OCI-LY7 (cell line): ENCODE data around the gene HSPBP1.

Experiments used
- EZH2phosphoT487 ChIP-seq: fragments of 200-600 bp; sonication (generic); IDR thresholded peaks from 2 replicates; pipeline ENCODE4 v1.6.1; 2018; ENCODE audit warnings: low read depth, borderline replicate concordance, mild to moderate bottlenecking, mixed run types, antibody characterized with exemption, low read length, moderate library complexity, mixed read lengths
- TF ChIP-seq, protein P1 (sequence below): fragments of 200-600 bp; sonication (generic); conservative IDR thresholded peaks from 2 replicates; pipeline ENCODE4 v1.5.1; 2014; ENCODE audit warnings: mild to moderate bottlenecking, antibody characterized with exemption, low read length, moderate library complexity, mixed read lengths

DNA sequence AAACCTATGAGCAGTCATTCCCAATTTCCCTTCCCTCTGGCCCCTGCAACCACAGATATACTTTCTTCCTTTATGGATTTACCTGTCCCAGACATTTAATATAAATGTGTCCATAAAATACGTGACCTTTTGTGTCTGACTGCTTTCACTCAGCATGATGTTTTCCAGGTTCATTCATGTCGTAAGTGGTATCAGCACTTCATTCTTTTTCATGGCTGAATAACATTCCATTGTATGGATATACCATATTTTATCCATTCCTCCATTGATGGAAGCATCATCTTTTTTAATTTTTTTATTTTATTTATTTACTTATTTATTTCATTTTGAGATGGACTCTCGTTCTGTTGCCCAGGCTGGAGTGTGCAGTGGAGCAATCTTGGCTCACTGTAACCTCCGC, 13.1 kb downstream of the HSPBP1 start:
- TF ChIP-seq, protein P1, sequence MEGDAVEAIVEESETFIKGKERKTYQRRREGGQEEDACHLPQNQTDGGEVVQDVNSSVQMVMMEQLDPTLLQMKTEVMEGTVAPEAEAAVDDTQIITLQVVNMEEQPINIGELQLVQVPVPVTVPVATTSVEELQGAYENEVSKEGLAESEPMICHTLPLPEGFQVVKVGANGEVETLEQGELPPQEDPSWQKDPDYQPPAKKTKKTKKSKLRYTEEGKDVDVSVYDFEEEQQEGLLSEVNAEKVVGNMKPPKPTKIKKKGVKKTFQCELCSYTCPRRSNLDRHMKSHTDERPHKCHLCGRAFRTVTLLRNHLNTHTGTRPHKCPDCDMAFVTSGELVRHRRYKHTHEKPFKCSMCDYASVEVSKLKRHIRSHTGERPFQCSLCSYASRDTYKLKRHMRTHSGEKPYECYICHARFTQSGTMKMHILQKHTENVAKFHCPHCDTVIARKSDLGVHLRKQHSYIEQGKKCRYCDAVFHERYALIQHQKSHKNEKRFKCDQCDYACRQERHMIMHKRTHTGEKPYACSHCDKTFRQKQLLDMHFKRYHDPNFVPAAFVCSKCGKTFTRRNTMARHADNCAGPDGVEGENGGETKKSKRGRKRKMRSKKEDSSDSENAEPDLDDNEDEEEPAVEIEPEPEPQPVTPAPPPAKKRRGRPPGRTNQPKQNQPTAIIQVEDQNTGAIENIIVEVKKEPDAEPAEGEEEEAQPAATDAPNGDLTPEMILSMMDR: no peak
- no peak for TF ChIP-seq EZH2phosphoT487
